Amygdala (tissue), 56 donors: ENCODE results near the gene FAT1.

Experiments
- DNase-seq, 56 donors: peaks; one replicate each; lab custom pipeline; 2025; lab: John Stamatoyannopoulos, UW

FAT1 gene

DNA sequence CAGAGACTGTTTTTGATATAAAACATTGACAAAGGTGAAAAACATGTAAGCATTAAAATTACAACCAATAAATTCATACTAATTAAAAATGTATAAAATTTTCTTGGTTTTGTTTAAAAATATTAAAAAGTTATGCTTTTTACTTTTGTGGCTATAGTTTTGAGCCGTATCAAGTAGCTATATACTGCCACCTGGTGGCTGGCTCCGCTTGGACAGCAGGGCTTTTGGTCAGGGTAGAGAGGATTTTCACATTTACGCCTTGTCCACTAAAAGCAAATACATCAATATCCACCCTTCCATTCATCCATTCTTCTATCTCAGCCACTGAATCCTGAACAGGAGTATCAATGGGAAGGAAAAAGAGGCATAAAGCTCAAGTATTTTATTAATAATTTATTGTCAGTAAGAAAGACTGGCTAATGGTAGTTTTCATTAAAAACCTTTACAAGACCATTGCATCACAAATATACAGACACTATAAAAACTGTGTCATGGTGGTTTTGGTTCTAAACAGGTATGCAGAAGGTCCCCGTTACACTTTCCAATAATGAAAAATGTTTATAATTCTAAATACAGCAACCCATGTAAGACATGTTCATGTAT is 136.1 kb downstream of the FAT1 start:
- DNase-seq = peak in 38 of 56 donors; percentile 1 to 81 (median 24)

DNA sequence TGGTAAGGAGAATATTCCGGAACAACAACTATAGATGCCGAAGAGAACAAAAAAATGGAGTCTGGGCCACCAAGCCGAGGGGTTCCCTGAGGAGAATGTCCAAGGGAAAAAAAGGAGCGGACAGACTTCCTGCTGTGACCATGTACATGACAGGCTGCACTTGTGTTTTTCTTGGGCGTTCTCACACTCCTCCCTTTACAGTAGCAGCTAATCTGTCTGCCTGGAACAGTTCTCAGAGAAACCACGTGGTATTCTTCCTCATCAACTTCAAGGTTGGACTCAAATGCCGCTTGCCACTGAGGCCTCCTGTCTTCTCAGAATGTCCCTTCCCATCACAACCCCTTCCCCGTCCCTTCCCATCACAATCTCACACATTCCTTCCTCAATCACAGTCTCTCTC is 137.5 kb downstream of the FAT1 start:
- DNase-seq = no peak

DNA sequence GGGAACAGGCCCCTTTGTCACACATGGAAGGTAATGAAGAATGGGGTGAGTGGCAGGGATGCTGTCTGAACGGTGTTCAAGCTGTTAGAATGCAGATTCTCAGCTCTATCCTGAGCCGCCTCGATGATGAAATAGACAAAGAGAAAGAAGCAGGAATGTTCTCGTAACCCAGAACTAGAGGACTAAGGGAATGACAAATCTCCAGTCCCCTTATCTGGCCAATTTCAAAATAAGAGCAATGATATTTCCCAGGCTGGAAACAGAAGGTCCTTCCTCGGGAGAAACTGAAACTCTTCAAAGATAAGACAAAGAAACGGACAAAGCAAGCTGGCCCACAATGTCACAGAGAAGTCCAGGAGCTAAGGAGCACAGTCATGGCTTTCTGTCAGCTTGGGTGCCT is 138.7 kb downstream of the FAT1 start:
- DNase-seq = no peak

DNA sequence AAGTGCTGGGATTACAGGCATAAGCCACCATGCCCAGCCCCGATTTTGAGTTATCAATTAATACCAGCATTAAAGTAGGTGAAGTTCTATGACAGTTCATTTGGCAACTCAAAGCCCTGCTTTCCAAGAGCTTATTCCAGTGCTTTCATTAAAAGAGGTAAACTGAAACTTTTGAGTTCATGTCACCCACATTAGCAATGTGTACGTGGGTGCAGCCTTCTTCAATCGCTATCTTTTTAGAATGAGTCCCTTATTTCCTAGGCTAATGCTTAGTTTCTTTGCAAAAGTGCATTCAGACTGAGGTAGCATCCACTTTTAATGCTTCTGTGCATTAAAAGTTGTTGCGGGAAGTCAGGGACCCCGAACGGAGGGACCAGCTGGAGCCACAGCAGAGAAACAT is 142.2 kb downstream of the FAT1 start:
- no peak for DNase-seq

DNA sequence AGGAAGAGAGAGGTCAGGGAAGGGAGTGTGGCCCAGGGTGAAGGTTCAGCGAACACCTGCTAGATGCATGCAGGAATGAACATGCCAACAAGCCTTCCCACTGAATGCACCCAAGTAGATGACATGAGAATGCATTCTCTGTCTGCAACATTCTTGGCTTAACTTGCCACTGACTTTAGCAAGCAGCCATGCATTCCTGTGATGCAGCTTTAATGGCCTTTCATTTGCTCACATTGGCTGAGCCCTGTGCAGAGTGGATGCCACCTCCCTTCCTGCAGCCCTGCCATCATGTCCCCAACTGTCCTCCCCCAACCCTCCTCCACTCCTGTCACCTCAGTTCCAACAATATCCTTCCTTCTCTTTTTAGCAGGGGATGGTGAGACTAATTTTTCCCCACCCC is 143.0 kb downstream of the FAT1 start:
- DNase-seq = no peak

DNA sequence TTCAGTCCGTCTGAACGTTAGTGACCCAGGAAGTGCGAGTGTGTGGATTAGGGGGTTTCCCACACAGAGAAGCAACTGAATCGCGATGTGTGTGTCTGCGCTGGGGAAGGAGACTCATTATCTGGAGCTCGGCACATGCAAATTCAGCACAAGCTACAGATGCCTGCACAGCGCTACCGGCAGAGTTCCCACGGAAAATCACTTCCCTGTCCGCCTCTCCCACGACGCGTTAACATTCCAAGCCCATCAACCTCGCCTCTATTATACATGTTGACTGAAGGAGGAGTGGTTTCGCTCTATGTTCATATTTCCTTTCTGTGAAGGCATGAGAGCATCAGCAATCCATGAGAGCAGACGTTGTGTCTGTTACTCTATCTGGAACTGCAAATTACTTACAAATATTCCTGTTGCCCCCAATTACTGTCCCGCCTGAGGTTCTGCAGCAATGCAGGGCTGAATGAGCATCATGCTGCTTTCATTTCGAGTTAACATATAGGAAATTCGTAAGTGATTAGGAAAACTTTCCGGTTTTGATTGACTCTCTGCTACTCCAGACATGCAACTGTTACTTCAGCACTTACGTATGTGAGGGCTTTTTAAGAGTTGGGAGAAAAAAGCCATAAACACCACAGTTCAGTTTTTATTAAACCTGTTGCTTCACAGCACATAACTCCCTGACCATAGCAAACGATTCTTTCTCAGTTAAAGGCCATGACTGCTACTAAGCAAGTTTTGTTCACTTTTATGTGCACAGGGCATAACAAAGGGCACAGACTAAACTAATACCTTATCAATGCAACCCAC is 153.3 kb downstream of the FAT1 start:
- DNase-seq = no peak

DNA sequence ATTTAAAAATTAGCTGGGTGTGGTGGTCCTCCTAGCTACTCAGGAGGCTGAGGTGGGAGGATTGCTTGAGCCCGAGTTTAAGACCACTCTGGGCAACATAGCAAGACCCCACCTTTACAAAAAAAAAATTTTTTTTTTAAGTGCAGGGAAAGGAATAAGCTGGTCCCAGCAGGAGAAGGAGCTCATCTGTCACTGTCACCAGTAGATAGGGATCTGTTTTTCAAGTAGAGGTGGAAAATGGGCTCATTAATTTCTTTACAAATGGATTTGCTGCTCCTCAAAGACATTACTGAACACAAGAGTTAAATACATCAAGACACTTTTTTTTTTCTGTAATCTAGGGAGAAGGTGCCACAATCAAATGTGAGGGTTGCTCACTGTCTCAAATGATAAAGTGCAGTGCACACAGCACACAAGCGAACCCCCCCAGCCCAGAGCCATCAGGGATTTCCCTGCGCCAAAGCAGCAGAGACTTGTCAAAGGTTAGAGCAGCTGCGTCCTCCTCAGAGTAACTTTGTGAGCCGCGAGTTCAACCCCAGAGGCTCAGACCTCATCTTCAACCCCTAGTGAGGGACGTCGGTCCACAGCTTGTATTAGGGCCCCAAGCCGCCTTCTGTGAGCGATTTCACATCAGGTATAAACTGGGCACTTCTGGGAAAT is 154.0 kb downstream of the FAT1 start:
- DNase-seq = no peak

DNA sequence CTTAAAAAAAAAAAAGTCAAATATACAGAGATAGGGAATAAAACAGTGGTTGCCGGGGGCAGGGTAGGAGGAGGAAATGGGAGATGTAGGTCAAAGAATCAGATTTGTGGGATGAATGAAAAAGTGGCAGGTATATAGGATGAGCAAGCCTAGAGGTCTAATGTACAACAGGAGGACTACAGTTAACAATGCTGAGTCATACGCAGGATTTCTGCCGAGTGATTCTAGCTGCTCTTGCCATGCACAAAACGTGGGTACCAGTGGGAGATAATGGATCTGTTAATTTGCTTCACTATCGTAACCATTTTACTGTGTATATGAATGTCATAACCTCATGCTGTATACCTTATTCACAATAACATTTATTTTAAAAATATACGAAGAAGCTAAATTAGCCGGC is 157.6 kb downstream of the FAT1 start:
- no peak for DNase-seq

DNA sequence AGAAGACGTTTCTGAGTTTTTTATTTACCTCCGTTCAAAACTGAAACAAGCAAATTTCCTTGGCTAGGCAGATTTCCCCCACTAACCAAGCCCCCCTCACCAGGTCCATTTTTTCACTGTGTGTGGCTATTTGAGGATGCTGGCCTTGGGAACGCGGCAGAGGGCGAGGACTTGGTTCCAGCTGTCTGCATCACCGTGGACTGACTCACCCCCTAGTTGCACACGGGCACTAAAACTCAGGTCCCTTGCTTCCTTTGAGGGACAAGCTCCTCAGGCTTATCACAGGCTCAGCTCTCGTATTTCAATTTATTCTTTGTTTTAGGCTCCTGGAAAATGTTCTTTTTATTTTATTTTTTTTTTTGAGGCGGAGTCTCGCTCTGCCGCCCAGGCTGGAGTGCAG is 159.9 kb downstream of the FAT1 start:
- no peak for DNase-seq

DNA sequence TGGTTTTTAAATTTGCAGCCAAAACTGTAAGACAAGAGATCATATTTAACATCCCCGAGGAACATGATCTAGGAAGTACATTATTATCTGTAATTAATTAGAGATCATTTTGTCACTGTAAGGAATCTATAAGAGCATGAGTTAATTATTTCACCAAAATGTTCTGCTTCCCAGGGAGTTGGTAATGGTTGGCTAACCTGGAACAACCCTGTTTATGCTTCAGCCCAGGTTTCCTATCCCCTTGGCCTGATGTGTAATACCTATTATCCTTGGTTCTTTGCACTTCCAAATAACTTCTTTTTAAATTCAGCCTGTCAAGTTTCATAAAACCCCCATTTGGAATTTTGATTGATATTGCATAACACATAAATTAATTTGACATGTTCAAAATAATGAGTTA is 161.9 kb downstream of the FAT1 start:
- no peak for DNase-seq

DNA sequence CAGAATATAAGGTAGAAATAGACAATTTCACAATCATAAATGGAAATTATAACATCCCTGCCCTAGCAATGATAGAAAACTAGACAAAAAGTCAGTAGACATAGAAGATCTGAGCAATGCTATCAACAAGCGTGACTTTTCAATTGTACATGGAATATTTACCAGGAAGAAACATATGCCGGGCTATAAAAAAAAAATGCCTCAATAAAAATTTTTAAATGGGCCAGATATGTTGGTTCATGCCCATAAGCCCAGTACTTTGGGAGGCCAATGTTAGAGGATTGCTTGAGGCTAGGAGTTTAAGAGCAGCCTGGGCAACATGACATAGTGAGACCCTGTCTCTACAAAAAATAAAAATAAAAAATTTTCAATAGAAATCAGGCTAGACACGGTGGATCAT is 163.0 kb downstream of the FAT1 start:
- no peak for DNase-seq

DNA sequence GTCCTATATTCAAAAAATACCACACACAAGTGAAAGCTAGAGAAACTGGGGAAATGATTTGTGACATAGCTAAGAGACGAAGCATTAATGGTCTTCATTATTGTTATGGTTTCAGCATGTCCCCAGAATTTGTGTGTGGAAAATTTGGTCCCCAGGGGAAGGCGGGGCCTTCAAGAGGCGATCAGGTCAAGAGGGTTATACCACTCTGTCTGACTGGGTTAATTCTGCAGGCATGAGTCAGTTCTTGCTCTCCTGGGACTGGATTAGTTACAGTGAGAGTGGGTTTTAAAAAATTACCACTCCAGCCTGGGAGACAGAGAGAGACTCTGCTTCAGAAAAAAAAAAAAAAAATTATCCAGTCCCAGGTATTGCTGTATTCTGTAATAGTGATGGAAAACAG is 166.2 kb downstream of the FAT1 start:
- DNase-seq = no peak

DNA sequence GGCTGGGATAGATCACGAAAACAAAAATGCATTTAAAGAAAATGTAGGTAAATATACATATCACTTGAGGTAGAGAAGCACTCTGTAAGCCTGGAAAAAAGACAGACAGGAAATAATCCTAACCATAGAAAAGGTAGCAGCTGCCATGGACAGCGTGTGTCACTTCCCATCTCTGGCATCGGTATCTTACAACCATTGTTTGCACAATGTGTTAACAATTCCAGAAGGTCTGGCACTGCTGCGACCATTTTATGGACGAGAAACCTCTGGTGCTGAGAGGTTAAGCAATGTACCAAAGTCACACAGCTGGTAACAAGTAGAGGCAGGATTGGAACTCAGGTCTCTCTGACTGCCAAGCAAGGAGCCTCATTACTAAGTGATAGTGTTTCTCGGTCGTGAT is 166.6 kb downstream of the FAT1 start:
- no peak for DNase-seq

DNA sequence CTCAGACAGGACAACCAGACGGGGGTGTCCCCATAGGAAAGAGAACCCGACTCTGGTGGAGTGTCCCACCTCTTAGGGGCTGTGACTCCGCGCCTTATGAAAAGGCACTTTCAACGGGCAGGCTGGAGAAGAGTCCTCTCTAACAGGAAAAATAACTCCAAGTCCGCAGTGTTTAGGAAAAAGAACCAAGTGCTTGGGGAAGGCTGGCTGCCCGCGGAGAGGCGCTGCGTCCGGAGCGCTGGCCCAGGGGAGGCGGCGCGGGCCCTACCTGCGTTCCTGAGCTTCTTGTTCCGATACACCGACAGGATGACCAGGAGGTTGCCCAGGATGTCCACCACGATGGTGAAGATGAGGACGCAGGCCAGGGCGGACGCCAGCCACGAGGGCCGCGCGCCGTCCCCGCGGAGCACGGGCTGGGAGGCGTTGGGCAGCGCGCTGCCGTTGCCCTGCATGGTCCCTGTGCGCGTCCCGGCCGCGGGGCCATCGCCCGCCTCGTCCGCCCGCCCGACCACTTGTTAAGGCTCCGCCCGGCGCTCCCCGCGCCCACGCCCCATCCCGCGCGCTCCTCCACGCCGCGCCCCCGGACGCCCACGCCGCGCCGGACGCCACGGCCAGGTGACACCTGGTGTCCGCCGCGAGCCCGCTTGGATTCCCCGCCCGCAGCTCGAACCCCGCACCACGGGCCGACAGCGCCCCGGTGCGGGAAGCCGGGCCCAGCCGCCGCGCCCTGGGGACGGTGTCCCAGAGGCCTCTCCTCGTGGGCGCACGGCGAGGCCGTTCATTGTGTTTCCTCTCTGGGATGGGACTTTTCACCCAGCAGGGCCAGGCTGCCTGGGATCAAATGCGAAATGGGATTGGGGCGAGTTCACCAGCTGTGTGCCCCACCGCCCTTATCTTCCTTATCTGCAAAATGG is 168.5 kb downstream of the FAT1 start, which contains the start of gene MTNR1A:
MTNR1A (minus strand) TSS at position 654 of the 914 bp plus-strand sequence; CDS start at position 452, 202 bp downstream.
- DNase-seq = peak in 1 of 56 donors; percentile 15

DNA sequence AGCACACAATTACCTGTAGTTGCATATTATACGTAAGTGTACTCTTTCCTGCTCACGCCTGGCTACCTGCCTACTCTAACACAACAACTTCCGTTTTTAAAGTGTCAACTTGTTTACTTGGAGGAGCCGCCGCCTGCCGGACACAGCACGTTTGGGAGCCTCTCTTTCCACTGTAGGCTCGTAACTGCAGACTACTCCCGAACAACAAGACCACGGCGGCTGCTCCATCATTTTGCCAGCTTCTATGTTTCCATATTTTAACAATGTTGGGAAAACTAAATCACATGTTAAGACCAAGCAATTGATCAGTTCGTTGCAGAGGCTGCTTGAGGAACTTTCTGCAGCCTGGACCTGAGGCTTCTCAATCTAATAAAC is 169.1 kb downstream of the FAT1 start:
- DNase-seq = peak in 1 of 56 donors; percentile 7

DNA sequence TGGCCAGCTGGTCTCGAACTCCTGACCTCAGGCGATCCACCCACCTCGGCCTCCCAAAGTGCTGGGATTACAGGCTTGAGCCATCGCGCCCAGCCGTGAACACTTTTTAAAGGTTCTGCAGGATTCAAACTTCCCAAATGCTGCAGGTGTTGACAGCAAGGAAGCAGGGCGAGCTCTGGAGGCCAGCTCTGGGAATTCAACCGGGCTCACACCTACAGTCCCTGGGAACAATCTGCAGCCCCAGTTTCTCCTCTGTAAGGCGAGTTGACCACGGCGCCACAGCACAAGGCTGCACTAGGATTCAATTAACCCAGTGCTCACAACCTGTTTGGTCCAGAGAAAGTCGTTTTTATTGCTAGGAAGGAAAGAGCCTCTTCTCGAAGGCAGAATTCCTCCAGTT is 169.9 kb downstream of the FAT1 start:
- no peak for DNase-seq

DNA sequence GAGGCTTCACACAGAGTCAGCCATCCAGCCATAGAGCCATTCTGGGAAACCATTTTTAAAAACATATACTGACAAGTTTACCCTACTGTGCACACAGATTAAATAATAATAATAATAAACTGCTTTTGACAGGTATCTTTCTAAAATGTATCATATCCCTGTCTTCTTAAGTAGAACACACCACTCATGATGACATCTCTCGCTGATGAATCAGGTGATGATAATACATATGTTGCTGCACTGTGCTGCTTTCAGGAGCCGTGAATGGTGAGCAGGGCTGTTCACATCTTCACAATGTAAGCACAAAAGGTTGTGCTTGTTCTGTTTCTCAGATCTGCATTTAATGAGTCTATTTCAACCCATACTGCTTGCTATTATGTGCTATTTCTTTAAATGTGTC is 171.8 kb downstream of the FAT1 start:
- no peak for DNase-seq

DNA sequence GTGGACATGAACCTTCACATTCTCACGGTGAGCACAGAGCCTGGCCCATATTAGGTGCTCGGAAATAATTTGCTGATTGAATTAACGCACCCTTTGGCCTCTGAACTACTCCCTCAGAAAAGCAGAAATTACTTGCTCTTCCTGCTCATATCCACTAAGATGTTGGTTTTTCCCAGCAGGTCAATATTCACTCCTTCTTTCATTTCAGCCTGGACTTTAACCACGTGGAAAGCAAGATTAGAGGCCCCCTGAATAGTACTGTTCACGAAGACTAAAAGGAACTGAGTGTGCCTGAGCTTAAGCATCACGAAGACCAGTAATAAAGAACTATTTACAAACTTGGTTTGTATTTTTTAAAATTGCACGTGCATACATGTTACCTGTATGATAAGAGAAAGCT is 178.2 kb downstream of the FAT1 start:
- DNase-seq = no peak

DNA sequence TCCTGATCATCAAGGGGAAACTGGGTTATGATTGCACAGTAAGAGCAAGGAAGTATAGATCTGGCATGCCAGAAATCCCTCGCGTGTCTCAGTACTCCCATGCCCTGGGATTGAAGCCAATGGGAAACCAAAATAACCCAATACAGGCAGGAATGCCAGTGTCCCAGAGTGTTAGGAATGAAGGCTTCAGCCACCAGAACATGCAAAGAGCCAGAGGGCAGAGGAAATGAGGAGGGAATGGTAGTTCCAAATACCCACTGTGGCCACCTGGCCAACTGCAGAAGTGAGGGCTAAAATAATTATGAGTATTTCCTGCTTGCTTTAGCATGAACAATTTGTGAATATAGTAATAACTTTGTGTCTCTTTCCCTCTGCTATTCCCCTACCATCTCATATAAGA is 180.4 kb downstream of the FAT1 start:
- no peak for DNase-seq

DNA sequence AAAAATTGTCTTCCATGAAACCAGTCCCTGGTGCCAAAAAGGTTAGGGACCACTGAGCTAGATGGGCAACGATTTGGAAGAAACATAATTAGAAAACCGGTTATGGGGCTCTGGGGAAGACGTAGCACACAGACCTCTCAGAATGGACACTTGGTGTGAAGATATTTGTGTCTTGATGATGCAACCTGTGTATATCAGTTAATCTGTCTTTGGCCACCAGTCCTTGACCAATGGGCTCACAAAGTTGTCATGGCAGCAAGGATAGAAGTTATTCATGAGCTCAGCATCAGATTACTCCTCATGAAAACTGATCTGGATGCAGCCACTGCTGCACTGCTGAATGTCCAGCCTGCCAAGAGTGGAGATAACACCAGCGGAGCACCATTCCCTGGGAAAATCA is 181.9 kb downstream of the FAT1 start:
- DNase-seq = no peak
